SKM-1 (cell line): ENCODE results near the gene IKBKG.
"Not testable (repeated sequence)": the region's sequence is repeated elsewhere in the genome, so short reads cannot be mapped to it uniquely, and the experiment has no call there.

ENCODE experiments used
- DNase-seq: peaks from one replicate; lab custom pipeline; 2025; ENCODE audit not compliant: unreplicated experiment; lab: John Stamatoyannopoulos, UW

IKBKG gene

GRCh38 chrX:154602766-154603437, 55.5 kb downstream of the IKBKG start:
- DNase-seq: no peak

DNA sequence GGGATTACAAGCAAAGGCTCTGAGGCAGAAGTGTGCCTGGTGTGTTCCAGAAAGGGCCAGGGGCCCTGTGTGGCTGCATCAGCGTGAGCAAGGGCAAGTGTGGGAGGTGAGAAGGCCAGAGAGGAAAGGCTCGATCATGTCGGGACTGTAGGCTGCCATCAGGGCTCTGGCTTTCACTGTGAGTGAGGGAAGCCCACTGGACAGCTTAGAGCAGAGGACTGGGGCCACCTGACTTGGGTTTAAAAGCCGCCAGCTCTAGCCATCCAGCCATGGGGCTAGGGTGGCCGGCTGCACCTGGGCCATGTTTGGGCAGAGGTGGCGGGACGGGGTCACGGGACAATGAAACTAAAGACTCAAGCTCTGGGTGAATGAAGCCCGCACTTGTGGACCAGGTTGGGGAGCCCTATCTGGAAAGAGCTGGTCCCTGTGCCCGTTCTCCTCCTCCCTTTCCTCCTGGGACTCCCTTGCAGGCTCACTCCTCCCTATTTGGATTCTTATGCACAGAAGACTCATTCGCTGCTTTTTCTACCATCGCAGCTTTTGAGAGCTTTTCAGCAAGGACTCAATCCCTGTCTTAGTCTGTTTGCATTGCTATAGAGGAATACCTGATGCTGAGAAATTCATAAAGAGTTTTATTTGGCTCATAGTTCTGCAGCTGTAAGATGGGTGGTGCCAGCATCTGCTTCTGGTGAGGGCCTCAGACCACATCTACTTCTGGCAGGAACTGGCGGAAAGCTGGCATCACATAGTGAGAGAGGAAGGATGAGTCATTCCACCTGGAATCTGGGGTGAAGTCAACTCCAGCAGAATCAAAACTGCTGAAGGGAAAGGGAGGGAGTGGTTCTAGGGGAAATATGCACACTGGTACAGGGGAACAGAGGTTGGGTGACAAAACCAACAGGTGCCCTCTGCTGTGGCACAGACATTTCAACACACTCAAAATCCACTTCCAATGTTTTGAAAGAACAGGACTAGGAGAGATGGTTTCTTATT, 56.3 kb downstream of the IKBKG start:
- no peak for DNase-seq

GRCh38 chrX:154605566-154605965, 58.1 kb downstream of the IKBKG start:
- no peak for DNase-seq

- DNase-seq: no peak
Observed at GRCh38 chrX:154607370-154607769, 60.0 kb downstream of the IKBKG start.

- not testable (repeated sequence) for DNase-seq
Observed at GRCh38 chrX:154607976-154608375, 60.6 kb downstream of the IKBKG start.

DNA sequence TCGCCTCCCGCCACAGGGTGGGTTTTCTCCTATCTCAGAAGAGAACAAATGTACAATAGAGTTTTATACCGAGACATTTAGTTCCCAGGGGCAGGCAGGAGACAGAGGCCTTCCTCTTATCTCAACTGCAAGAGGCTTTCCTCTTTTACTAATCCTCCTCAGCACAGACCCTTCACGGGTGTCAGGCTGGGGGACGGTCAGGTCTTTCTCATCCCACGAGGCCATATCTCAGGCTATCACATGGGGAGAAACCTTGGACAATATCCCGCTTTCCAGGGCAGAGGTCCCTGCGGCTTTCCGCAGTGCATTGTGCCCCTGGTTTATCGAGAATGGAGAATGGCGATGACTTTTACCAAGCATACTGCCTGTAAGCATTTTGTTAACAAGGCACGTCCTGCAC, 61.4 kb downstream of the IKBKG start:
- DNase-seq: not testable (repeated sequence)

DNA sequence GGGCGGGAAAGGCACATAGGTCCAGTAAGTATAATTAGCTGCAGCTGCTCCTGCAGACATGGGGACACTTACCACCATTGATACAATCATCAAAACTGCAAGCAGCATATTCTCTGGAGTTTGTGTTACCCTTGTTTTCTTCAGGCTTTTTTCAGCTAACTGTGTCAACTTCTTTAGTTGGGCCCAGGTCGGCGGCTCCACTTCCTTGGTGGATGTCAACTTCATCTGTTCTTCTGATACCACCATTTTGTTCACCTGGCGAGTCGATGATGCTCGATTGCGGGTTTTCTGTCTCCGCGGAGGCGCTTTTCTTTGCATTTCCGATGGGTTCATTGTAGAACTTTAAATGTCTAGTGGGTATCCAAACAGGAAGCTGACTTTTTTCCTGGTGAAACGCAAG, 63.7 kb downstream of the IKBKG start:
- not testable (repeated sequence) for DNase-seq

DNA sequence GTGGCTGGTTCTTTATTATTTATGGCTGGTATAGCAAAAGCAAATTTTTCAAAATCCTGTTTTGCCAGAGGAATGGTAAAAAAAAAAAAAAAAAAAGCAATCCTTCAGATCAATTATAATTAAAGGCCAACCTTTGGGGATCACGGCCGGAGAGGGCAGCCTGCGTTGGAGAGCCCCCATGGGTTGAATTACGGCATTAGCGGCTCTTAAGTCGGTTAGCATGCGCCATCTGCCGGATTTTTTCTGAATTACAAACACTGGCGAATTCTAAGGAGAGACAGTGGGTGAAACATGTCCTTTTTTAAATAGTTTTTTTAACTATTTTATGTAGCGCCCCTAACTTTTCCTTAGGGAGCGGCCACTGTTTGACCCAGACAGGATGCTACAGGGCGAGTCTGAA, 66.2 kb downstream of the IKBKG start:
- not testable (repeated sequence) for DNase-seq
